Fibroblast of lung (primary cell): ENCODE measurements around the gene GALNT12.

Source experiments
- EZH2 ChIP-seq: IDR thresholded peaks from 2 replicates; pipeline ENCODE4 v1.5.1; 2012; ENCODE audit warnings: low read length, control low read depth, mild to moderate bottlenecking; ENCODE audit errors: missing control alignments
- TF ChIP-seq, protein P1 (sequence below), 2 donors: IDR thresholded peaks in 1 of 2; conservative IDR thresholded peaks in 1 of 2; 1 replicate in 1 of 2; 2 replicates in 1 of 2; pipeline ENCODE4 v1.5.1; 2011 to 2012; ENCODE audit warnings: low read length in 2 of 2, control low read depth in 1 of 2, inconsistent platforms in 1 of 2, low read depth in 1 of 2, mild to moderate bottlenecking in 1 of 2

DNA sequence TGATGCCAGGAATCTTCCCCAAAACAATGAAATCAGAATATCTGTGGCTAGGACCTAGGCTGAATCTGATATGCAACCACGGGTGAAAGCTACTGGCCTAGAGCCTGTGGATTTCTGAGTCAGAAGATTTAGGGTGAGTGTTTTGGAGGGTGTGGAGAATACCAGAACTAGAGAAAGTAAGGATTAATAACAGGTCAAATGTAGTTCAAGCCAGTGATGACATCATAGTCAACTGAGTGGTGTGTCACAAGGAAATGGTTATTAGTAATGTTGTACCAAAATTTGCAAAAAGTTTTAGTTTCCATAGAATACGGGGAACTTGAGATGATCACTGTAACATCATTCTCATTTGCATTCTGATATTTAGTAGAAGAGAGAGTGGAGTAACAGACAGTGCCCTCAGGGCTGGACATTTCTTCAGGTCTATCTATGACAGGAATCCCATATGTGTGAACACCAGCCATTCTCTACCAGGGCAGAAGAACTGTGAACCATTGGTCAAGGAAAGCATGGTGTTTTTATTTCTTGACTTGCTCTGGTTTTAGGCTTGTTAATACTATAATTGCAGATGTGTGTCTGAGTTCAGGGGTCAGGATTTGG lies 3.7 kb downstream of the GALNT12 start:
- TF ChIP-seq, protein P1, sequence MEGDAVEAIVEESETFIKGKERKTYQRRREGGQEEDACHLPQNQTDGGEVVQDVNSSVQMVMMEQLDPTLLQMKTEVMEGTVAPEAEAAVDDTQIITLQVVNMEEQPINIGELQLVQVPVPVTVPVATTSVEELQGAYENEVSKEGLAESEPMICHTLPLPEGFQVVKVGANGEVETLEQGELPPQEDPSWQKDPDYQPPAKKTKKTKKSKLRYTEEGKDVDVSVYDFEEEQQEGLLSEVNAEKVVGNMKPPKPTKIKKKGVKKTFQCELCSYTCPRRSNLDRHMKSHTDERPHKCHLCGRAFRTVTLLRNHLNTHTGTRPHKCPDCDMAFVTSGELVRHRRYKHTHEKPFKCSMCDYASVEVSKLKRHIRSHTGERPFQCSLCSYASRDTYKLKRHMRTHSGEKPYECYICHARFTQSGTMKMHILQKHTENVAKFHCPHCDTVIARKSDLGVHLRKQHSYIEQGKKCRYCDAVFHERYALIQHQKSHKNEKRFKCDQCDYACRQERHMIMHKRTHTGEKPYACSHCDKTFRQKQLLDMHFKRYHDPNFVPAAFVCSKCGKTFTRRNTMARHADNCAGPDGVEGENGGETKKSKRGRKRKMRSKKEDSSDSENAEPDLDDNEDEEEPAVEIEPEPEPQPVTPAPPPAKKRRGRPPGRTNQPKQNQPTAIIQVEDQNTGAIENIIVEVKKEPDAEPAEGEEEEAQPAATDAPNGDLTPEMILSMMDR (conservative IDR thresholded peaks at IDR 0.05 in 1 of 2, IDR thresholded peaks at IDR 0.05 in 1 of 2; ENCODE audit: low read depth in 1 of 2, low read length in 2 of 2), result no peak
- no peak for TF ChIP-seq EZH2
